Ramos (cell line): Measurements from ENCODE around the gene XKR3.
"Not testable (repeated sequence)": the region's sequence is repeated elsewhere in the genome, so short reads cannot be mapped to it uniquely, and the experiment has no call there.

ENCODE experiments used
- in situ Hi-C: fragments of 300-500 bp; cut with MboI; formaldehyde crosslinking; loops from one replicate; pipeline ENCODE4 v1.14.3; 2022; ENCODE audit warnings: low sequenced_read_pairs; ENCODE audit not compliant: unreplicated experiment

The XKR3 gene

GRCh38 chr22:16760416-16760815 lies 64.8 kb downstream of the XKR3 start:
- in situ Hi-C loops, result not testable (repeated sequence)

- in situ Hi-C loops, result not testable (repeated sequence)
Measured at GRCh38 chr22:16749282-16749681, 75.9 kb downstream of the XKR3 start.

DNA sequence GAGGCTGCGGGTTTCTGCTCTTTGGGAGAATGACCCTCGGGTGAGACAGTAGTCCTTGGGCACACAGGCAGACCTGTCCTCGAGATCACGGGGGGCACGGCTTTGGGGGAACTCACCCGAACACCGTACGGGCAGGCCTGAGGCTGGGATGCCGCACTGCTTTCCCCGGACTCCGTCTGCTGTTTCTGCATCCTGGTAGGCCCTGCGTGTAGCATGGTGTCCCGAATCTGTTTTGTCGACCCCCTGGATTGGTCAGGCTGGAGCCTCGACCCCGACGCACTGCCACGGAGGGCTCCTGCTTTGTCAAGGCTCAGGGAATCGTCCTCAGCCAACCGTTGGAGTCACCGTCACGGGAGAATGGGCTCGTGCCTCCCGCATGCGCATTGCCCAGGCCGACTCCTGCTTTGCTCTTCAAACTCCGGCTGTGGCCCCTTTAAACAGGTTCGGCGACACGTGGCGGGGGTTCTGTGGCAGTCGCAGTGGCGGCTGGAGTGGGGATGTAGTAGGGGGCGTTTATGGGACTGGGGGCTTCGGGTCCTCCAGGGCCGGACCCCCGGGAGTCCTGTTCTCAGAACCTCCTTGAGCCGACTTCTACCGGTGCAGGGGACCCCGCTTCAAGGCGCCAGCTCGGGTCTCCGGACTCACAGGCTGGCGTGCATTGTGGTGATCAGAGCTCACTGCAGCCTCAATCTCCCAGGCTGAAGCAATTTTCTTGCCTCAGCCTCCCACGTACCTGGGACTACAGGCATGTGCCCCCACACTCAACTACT lies 76.9 kb downstream of the XKR3 start:
- in situ Hi-C loops, result not testable (repeated sequence)

GRCh38 chr22:16747266-16748159 lies 77.7 kb downstream of the XKR3 start:
- in situ Hi-C loops, result not testable (repeated sequence)

DNA sequence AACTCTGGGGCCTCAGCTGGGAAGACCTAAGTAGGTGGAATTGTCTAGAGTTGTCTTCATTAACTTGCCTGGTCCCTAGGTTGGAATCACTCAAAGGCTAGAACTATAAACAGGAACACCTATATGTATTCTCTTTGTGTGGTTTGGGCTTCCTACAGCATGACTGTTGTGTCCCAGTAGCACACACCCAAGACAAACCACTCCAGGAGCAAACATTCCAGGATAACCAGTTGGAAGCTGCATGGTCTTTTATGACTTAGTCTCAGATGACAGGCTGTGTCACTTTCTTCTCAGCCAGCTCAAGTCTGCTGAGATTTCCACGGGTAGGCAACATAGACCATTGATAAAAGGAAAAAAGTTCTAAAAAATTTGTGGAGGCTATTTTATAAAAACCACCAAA lies 90.9 kb downstream of the XKR3 start:
- in situ Hi-C loops, result not testable (repeated sequence)
